CD4-positive, alpha-beta T cell (primary cell): Measurements from ENCODE around the gene AXL. TPM values are rescaled to one million over a fixed set of nuclear protein-coding genes. Genes with fewer than 3 reads are reported as not detected.

ENCODE experiments used
- ATAC-seq: fragments of 200-7000 bp; cut with Tn5 transposase; one replicate; pipeline ENCODE4 v1.10.0; 2022; ENCODE audit warnings: mild to moderate bottlenecking; ENCODE audit not compliant: poor library complexity
- CTCF ChIA-PET: fragments of 350-600 bp; sonication (Branson Sonifier 250); formaldehyde crosslinking; loops from one replicate; lab custom pipeline; 2021; ENCODE audit warnings: antibody characterized with exemption, inconsistent platforms; lab: Charles Lee
- POLR2A ChIA-PET: fragments of 350-600 bp; sonication (Branson Sonifier 250); formaldehyde crosslinking; loops from one replicate; lab custom pipeline; 2021; ENCODE audit warnings: antibody characterized with exemption, inconsistent platforms; lab: Charles Lee
- DNase-seq, 14 experiments: peaks; one replicate each; pipeline ENCODE4 v3.0.0-alpha.2; 2013 to 2020; ENCODE audit warnings: mixed read lengths in 2 of 14
- H3K27ac ChIP-seq, 2 donors: one replicate each; pipeline versions ENCODE4 v1.5.1 to v1.7.0; 2013; ENCODE audit warnings: low read length in 2 of 2, low read depth in 1 of 2, mild to moderate bottlenecking in 1 of 2
- H3K27me3 ChIP-seq, 2 experiments: 1 replicate in 1 of 2; 2 replicates in 1 of 2; pipeline versions ENCODE4 v1.6.1 to v1.7.0; 2013; ENCODE audit warnings: low read length in 2 of 2, control low read depth in 1 of 2, mild to moderate bottlenecking in 1 of 2, moderate library complexity in 1 of 2; ENCODE audit not compliant: insufficient read depth in 2 of 2, control insufficient read depth in 1 of 2
- H3K36me3 ChIP-seq: one replicate; pipeline ENCODE4 v1.6.1; 2013; ENCODE audit warnings: low read length, control low read depth; ENCODE audit not compliant: insufficient read depth
- H3K4me1 ChIP-seq: one replicate; pipeline ENCODE4 v1.6.1; 2013; ENCODE audit warnings: low read length, control low read depth; ENCODE audit not compliant: insufficient read depth
- H3K4me3 ChIP-seq: one replicate; pipeline ENCODE4 v1.5.1; 2013; ENCODE audit warnings: mild to moderate bottlenecking, low read length, moderate library complexity
- H3K9me3 ChIP-seq, 2 experiments: 1 replicate in 1 of 2; 2 replicates in 1 of 2; pipeline versions ENCODE4 v1.6.1 to v1.7.0; 2013; ENCODE audit warnings: low read length in 2 of 2, mild to moderate bottlenecking in 2 of 2, control low read depth in 1 of 2, moderate library complexity in 1 of 2; ENCODE audit not compliant: control insufficient read depth in 1 of 2, insufficient read depth in 1 of 2
- H3K27ac Mint-ChIP-seq: one replicate; pipeline ENCODE4 v1.8.0; 2020; ENCODE audit warnings: mixed read lengths
- H3K27me3 Mint-ChIP-seq: one replicate; pipeline ENCODE4 v1.8.0; 2021; ENCODE audit warnings: mixed read lengths
- H3K36me3 Mint-ChIP-seq: one replicate; pipeline ENCODE4 v1.8.0; 2021; ENCODE audit warnings: low read depth, mixed read lengths
- H3K4me1 Mint-ChIP-seq: one replicate; pipeline ENCODE4 v1.8.0; 2021; ENCODE audit warnings: low read depth, mixed read lengths
- H3K4me3 Mint-ChIP-seq: one replicate; pipeline ENCODE4 v1.8.0; 2020; ENCODE audit warnings: mild to moderate bottlenecking, mixed read lengths
- H3K9me3 Mint-ChIP-seq: one replicate; pipeline ENCODE4 v1.8.0; 2020; ENCODE audit warnings: mixed read lengths
- CTCF ChIP-seq: fragments of 200-600 bp; IDR thresholded peaks from one replicate; pipeline ENCODE4 v1.8.0; 2022; ENCODE audit warnings: antibody characterized with exemption, mild to moderate bottlenecking
- intact Hi-C, 2 experiments: fragments of 100-400 bp; cut with DNase I in 1 of 2; cut with micrococcal nuclease in 1 of 2; formaldehyde crosslinking; loops; one replicate each; pipeline versions ENCODE4 v1.15.1 to v1.9.0; 2023 to 2025; cut with DNase I, micrococcal nuclease
- total RNA-seq, 174 experiments: library from RNA in 2 of 174; stranded (reverse) in 2 of 174; gene quantifications; one replicate each; pipeline ENCODE4 v1.2.3 and lab custom pipeline; 2021 to 2026

Gene AXL
- total RNA-seq, 2 experiments from 2014 or later: 0.30 to 0.42 TPM

GRCh38 chr19:41214161-41214560 lies 4.9 kb upstream of the AXL start:
- peaks cover 4 to 12% of the 10 kb centered on the region in 2 experiments for H3K27me3 ChIP-seq
- H3K36me3 ChIP-seq: no peaks in the 10 kb centered on the region
- no peak for ATAC-seq
- H3K27ac ChIP-seq: no peak overlapping the region
- ChIA-PET POLR2A (no interaction called here), CTCF (no interaction called here)
- H3K27me3 Mint-ChIP-seq: peaks cover 22% of the 10 kb centered on the region
- no peaks in the 10 kb centered on the region for H3K9me3 ChIP-seq
- no peak overlapping the region for H3K27ac Mint-ChIP-seq
- no peaks in the 10 kb centered on the region for H3K36me3 Mint-ChIP-seq
- no peak for TF ChIP-seq CTCF
- no peak overlapping the region for H3K4me3 Mint-ChIP-seq
- H3K4me3 ChIP-seq: no peak overlapping the region
- DNase-seq: no peak
- peaks cover 3% of the 10 kb centered on the region for H3K4me1 ChIP-seq
- intact Hi-C loops: no loop called here
- no peaks in the 10 kb centered on the region for H3K9me3 Mint-ChIP-seq
- no peaks in the 10 kb centered on the region for H3K4me1 Mint-ChIP-seq

- ATAC-seq: no peak
- Histone ChIP-seq H3K36me3 (no peaks in the 10 kb centered on the region), H3K4me3 (no peak overlapping the region), H3K9me3 (peaks cover 0 to 7% of the 10 kb centered on the region in 2 experiments), H3K4me1 (peaks cover 3% of the 10 kb centered on the region), H3K27ac (no peak overlapping the region), H3K27me3 (peaks cover 17 to 20% of the 10 kb centered on the region in 2 experiments)
- no peaks in the 10 kb centered on the region for H3K4me1 Mint-ChIP-seq
- H3K4me3 Mint-ChIP-seq: no peak overlapping the region
- no peak for TF ChIP-seq CTCF
- intact Hi-C loops: no loop called here
- no peak for DNase-seq
- peaks cover 50% of the 10 kb centered on the region for H3K27me3 Mint-ChIP-seq
- H3K9me3 Mint-ChIP-seq: no peaks in the 10 kb centered on the region
- ChIA-PET POLR2A (no interaction called here), CTCF (no interaction called here)
- H3K36me3 Mint-ChIP-seq: no peaks in the 10 kb centered on the region
- no peak overlapping the region for H3K27ac Mint-ChIP-seq
Measured at GRCh38 chr19:41217741-41218140, 1.3 kb upstream of the AXL start.

GRCh38 chr19:41218249-41218614 lies 791 bp upstream of the AXL start:
- Mint-ChIP-seq H3K36me3 (no peaks in the 10 kb centered on the region), H3K4me1 (no peaks in the 10 kb centered on the region), H3K27ac (no peak overlapping the region), H3K27me3 (peaks cover 50% of the 10 kb centered on the region), H3K9me3 (no peaks in the 10 kb centered on the region), H3K4me3 (no peak overlapping the region)
- DNase-seq (no peak), ATAC-seq (no peak)
- no peak overlapping the region for H3K4me3 ChIP-seq
- intact Hi-C loops: no loop called here
- TF ChIP-seq CTCF: no peak
- H3K36me3 ChIP-seq: no peaks in the 10 kb centered on the region
- ChIA-PET CTCF (no interaction called here), POLR2A (no interaction called here)
- peaks cover 17 to 20% of the 10 kb centered on the region in 2 experiments for H3K27me3 ChIP-seq
- H3K9me3 ChIP-seq: peaks cover 0 to 7% of the 10 kb centered on the region in 2 experiments
- H3K4me1 ChIP-seq: peaks cover 3% of the 10 kb centered on the region
- H3K27ac ChIP-seq: no peak overlapping the region
